CD14-positive monocyte (primary cell): Measurements from ENCODE around the gene PIP4K2A. TPM values are rescaled to one million over a fixed set of nuclear protein-coding genes. Genes with fewer than 3 reads are reported as not detected.

Experiments used
- DNase-seq, 3 donors: peaks; one replicate each; pipeline ENCODE4 v3.0.0-alpha.2; 2011 to 2022
- H2AFZ ChIP-seq: 2 replicates; pipeline ENCODE4 v1.6.0; 2012; ENCODE audit warnings: mild to moderate bottlenecking, low read depth, low read length, inconsistent platforms; ENCODE audit not compliant: insufficient read depth, poor library complexity, severe bottlenecking
- H3K27ac ChIP-seq, 2 donors: 1 replicate in 1 of 2; 2 replicates in 1 of 2; pipeline ENCODE4 v1.5.1; 2012 to 2013; ENCODE audit warnings: low read length in 2 of 2, control low read depth in 1 of 2, inconsistent platforms in 1 of 2, low read depth in 1 of 2, mild to moderate bottlenecking in 1 of 2
- H3K27me3 ChIP-seq, 2 donors: one replicate each; pipeline versions ENCODE4 v1.6.0 to v1.6.1; 2011 to 2013; ENCODE audit warnings: low read length in 2 of 2; ENCODE audit not compliant: control insufficient read depth in 2 of 2, insufficient read depth in 2 of 2
- H3K36me3 ChIP-seq, 2 donors: replicated peaks in 1 of 2; 1 replicate in 1 of 2; 2 replicates in 1 of 2; pipeline versions ENCODE4 v1.5.1 to v1.6.1; 2012 to 2013; ENCODE audit warnings: low read length in 2 of 2, control low read depth in 1 of 2, inconsistent platforms in 1 of 2, mild to moderate bottlenecking in 1 of 2; ENCODE audit not compliant: insufficient read depth in 2 of 2, control insufficient read depth in 1 of 2
- H3K4me1 ChIP-seq, 2 donors: 1 replicate in 1 of 2; 2 replicates in 1 of 2; pipeline versions ENCODE4 v1.5.1 to v1.6.1; 2012 to 2013; ENCODE audit warnings: low read length in 2 of 2, control low read depth in 1 of 2, inconsistent platforms in 1 of 2, mild to moderate bottlenecking in 1 of 2, moderate library complexity in 1 of 2; ENCODE audit not compliant: insufficient read depth in 2 of 2, control insufficient read depth in 1 of 2
- H3K4me2 ChIP-seq: replicated peaks from 2 replicates; pipeline ENCODE3; 2012; ENCODE audit warnings: low read length, moderate library complexity, mild to moderate bottlenecking; ENCODE audit not compliant: poor library complexity, severe bottlenecking; ENCODE audit errors: extremely low read depth
- H3K4me3 ChIP-seq, 3 experiments: fragments of 200-600 bp in 1 of 3; sonication (generic) in 1 of 3; replicated peaks in 1 of 3; 1 replicate in 2 of 3; 2 replicates in 1 of 3; pipeline ENCODE4 v1.5.1; 2011 to 2013; ENCODE audit warnings: low read length in 3 of 3, mild to moderate bottlenecking in 3 of 3, control low read depth in 2 of 3, low read depth in 2 of 3, inconsistent platforms in 1 of 3, moderate library complexity in 1 of 3
- H3K79me2 ChIP-seq: 2 replicates; pipeline ENCODE4 v1.6.0; 2012; ENCODE audit warnings: mild to moderate bottlenecking, control low read depth, inconsistent platforms, low read length, moderate library complexity; ENCODE audit not compliant: insufficient read depth
- H3K9ac ChIP-seq: 2 replicates; pipeline ENCODE4 v1.6.0; 2017; ENCODE audit warnings: low read length, mild to moderate bottlenecking; ENCODE audit not compliant: insufficient read depth, poor library complexity, severe bottlenecking
- H3K9me3 ChIP-seq, 2 donors: replicated peaks in 1 of 2; 1 replicate in 1 of 2; 2 replicates in 1 of 2; pipeline versions ENCODE4 v1.5.1 to v1.6.1; 2012 to 2013; ENCODE audit warnings: low read length in 2 of 2, control low read depth in 1 of 2; ENCODE audit not compliant: control insufficient read depth in 1 of 2, insufficient read depth in 1 of 2
- H4K20me1 ChIP-seq: 2 replicates; pipeline ENCODE4 v1.6.0; 2012; ENCODE audit warnings: mild to moderate bottlenecking, low read length, control low read depth, moderate library complexity; ENCODE audit not compliant: insufficient read depth
- H3K27ac Mint-ChIP-seq, 7 donors: one replicate each; pipeline ENCODE4 v1.8.0; 2020; ENCODE audit warnings: mild to moderate bottlenecking in 7 of 7, mixed read lengths in 7 of 7, moderate library complexity in 6 of 7, inconsistent platforms in 2 of 7
- H3K27me3 Mint-ChIP-seq, 3 donors: one replicate each; pipeline ENCODE4 v1.8.0; 2021 to 2022; ENCODE audit warnings: low read depth in 3 of 3, mild to moderate bottlenecking in 3 of 3, mixed read lengths in 3 of 3, moderate library complexity in 3 of 3, inconsistent platforms in 1 of 3
- H3K36me3 Mint-ChIP-seq, 2 donors: one replicate each; pipeline ENCODE4 v1.8.0; 2020; ENCODE audit warnings: mixed read lengths in 2 of 2, inconsistent platforms in 1 of 2, mild to moderate bottlenecking in 1 of 2
- H3K4me1 Mint-ChIP-seq: one replicate; pipeline ENCODE4 v1.8.0; 2020; ENCODE audit warnings: mild to moderate bottlenecking, mixed read lengths
- H3K4me3 Mint-ChIP-seq, 2 donors: one replicate each; pipeline ENCODE4 v1.8.0; 2020; ENCODE audit warnings: mild to moderate bottlenecking in 2 of 2, mixed read lengths in 2 of 2, moderate library complexity in 1 of 2
- H3K9me3 Mint-ChIP-seq, 7 donors: one replicate each; pipeline ENCODE4 v1.8.0; 2020 to 2022; ENCODE audit warnings: mixed read lengths in 7 of 7, mild to moderate bottlenecking in 6 of 7, moderate library complexity in 6 of 7, inconsistent platforms in 2 of 7
- CTCF ChIP-seq: fragments of 200-600 bp; IDR thresholded peaks from one replicate; pipeline ENCODE4 v1.8.0; 2022; ENCODE audit warnings: antibody characterized with exemption, mild to moderate bottlenecking
- WGBS: methylation state at CpG from one replicate; pipeline ENCODE4 v1.1.5; 2013; ENCODE audit warnings: missing lambda C conversion rate; ENCODE audit not compliant: insufficient coverage; 5-methylcytosine and 5-hydroxymethylcytosine counted together
- intact Hi-C, 2 donors: fragments of 100-400 bp; cut with micrococcal nuclease; formaldehyde crosslinking; loops; one replicate each; pipeline versions ENCODE4 v1.15.0 to v1.15.1; 2023
- polyA plus RNA-seq, 3 donors: library from polyadenylated mRNA; depleted of rRNA in 1 of 3; unstranded in 2 of 3; stranded (reverse) in 1 of 3; fragments of 300-500 nt in 2 of 3; fragments of >200 nt in 1 of 3; fragmentation: Illumina TruSeq in 2 of 3; gene quantifications; 1 replicate in 2 of 3; 2 replicates in 1 of 3; pipeline ENCODE4 v1.2.3, GENCODE V29; 2012 to 2021

The PIP4K2A gene
- polyA plus RNA-seq, 3 donors: 9.7 to 33.7 (median 16.6) TPM

GRCh38 chr10:22609251-22609650 is 105.1 kb downstream of the PIP4K2A start:
- H3K36me3 Mint-ChIP-seq: peaks cover 45 to 46% of the 10 kb centered on the region in 2 donors
- H3K36me3 ChIP-seq: peaks cover 0 to 17% of the 10 kb centered on the region in 2 donors
- H3K27me3 Mint-ChIP-seq: no peaks in the 10 kb centered on the region
- intact Hi-C loops: loop anchor here (5.0 to 10.0 kb wide), 3 partner anchors 103 to 174 kb away; partner anchors contain the start of gene PIP4K2A (in 2 of the 2)
- H3K4me2 ChIP-seq: peak overlapping the region; percentile 53
- H3K79me2 ChIP-seq: peaks cover 80% of the 10 kb centered on the region
- H3K9me3 Mint-ChIP-seq: peaks cover 0 to 3% (median 0%) of the 10 kb centered on the region in 7 donors
- no peak for TF ChIP-seq CTCF
- peak overlapping the region in 1 of 2 donors; percentile 78 for H3K27ac ChIP-seq
- H3K4me3 Mint-ChIP-seq: no peak overlapping the region
- peaks cover 81% of the 10 kb centered on the region for H3K4me1 Mint-ChIP-seq
- DNase-seq: no peak
- peaks cover 18% of the 10 kb centered on the region for H4K20me1 ChIP-seq
- H2AFZ ChIP-seq: no peak overlapping the region
- peak overlapping the region in 1 of 7 donors; percentile 94 for H3K27ac Mint-ChIP-seq
- no CpG with 5 or more reads among the region's 2 CpGs for WGBS
- peaks cover 62 to 75% of the 10 kb centered on the region in 2 donors for H3K4me1 ChIP-seq
- no peak overlapping the region for H3K9ac ChIP-seq
- H3K9me3 ChIP-seq: no peaks in the 10 kb centered on the region
- H3K4me3 ChIP-seq: no peak overlapping the region
- H3K27me3 ChIP-seq: no peaks in the 10 kb centered on the region

GRCh38 chr10:22607261-22607660 is 107.1 kb downstream of the PIP4K2A start:
- Mint-ChIP-seq H3K27me3 (no peaks in the 10 kb centered on the region), H3K4me3 (peak overlapping the region in 1 of 2 donors; percentile 61), H3K9me3 (peaks cover 0 to 3% (median 0%) of the 10 kb centered on the region in 7 donors), H3K27ac (peak overlapping the region; percentile 33 to 90 (median 80)), H3K36me3 (peaks cover 40% of the 10 kb centered on the region in 2 donors), H3K4me1 (peaks cover 68% of the 10 kb centered on the region)
- Histone ChIP-seq H3K4me3 (peak overlapping the region in 1 of 3 experiments; percentile 40), H3K9ac (no peak overlapping the region), H3K4me1 (peaks cover 63 to 76% of the 10 kb centered on the region in 2 donors), H3K79me2 (peaks cover 79% of the 10 kb centered on the region), H3K4me2 (peak overlapping the region; percentile 66), H4K20me1 (peaks cover 8% of the 10 kb centered on the region), H3K27me3 (no peaks in the 10 kb centered on the region), H2AFZ (no peak overlapping the region), H3K27ac (peak overlapping the region in 1 of 2 donors; percentile 93), H3K9me3 (no peaks in the 10 kb centered on the region), H3K36me3 (peaks cover 0 to 20% of the 10 kb centered on the region in 2 donors)
- intact Hi-C loops: loop anchor here (5.0 to 10.0 kb wide), 3 partner anchors 105 to 172 kb away; partner anchors contain the start of gene PIP4K2A (in 2 of the 2)
- no peak for TF ChIP-seq CTCF
- no peak for DNase-seq
- 20% methylated on average over 2 of the region's 3 CpGs for WGBS
